Amniotic stem cell (primary cell): ENCODE data around the gene MTFMT.

ENCODE experiments used
- DNase-seq: peaks from one replicate; lab custom pipeline; 2025; lab: John Stamatoyannopoulos, UW

Gene MTFMT

GRCh38 chr15:64987136-64987535 lies 42.3 kb downstream of the MTFMT start:
- DNase-seq = no peak

- no peak for DNase-seq
Measured at GRCh38 chr15:64985366-64986033, 43.9 kb downstream of the MTFMT start.

GRCh38 chr15:64982472-64982871 lies 47.0 kb downstream of the MTFMT start:
- DNase-seq = no peak

GRCh38 chr15:64981812-64982431 lies 47.5 kb downstream of the MTFMT start:
- no peak for DNase-seq

GRCh38 chr15:64979252-64979710 lies 50.2 kb downstream of the MTFMT start:
- no peak for DNase-seq

DNA sequence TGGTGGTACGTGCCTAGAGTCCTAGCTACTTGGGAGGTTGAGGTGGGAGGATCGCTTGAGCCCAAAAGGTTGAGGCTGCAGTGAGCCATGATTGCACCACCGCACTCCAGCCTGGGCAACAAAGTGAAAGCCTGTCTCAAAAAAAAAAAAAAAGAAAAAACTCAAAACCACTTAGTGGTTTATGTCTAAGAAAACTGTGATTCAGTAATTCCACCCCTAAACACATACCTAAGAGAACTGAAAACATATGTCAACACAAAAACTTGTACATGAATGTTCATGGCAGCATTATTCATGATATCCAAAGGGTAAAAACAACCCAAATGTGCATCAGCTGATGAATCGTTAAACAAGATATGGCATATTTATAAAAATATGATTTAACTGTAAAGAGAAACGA lies 54.0 kb downstream of the MTFMT start:
- DNase-seq = no peak

- DNase-seq = no peak
Measured at GRCh38 chr15:64970698-64971097, 58.7 kb downstream of the MTFMT start.

DNA sequence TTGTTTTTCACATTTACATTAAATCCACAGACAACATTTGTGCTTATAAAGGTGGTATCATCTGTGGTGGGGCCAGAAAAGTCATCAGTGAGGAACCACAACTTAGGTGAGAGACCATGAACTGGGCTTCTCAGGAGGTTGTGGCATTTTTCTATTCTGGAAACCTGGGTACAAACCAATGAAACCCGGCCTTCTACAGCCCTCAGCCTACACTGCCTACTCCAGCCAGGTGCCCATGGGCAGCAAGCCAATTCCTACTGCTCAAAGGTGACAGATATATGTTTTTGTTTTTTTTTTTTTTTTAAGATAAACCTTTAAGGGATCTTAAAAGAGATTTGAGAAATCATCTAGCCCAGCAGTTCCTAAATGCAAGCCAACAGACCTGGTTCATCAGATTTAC lies 60.0 kb downstream of the MTFMT start:
- no peak for DNase-seq

- no peak for DNase-seq
Measured at GRCh38 chr15:64961013-64961412, 68.4 kb downstream of the MTFMT start.

GRCh38 chr15:64960153-64960552 lies 69.3 kb downstream of the MTFMT start:
- DNase-seq = no peak

- no peak for DNase-seq
Measured at GRCh38 chr15:64959128-64959527, 70.3 kb downstream of the MTFMT start.

GRCh38 chr15:64954395-64954794 lies 75.0 kb downstream of the MTFMT start:
- DNase-seq = no peak

DNA sequence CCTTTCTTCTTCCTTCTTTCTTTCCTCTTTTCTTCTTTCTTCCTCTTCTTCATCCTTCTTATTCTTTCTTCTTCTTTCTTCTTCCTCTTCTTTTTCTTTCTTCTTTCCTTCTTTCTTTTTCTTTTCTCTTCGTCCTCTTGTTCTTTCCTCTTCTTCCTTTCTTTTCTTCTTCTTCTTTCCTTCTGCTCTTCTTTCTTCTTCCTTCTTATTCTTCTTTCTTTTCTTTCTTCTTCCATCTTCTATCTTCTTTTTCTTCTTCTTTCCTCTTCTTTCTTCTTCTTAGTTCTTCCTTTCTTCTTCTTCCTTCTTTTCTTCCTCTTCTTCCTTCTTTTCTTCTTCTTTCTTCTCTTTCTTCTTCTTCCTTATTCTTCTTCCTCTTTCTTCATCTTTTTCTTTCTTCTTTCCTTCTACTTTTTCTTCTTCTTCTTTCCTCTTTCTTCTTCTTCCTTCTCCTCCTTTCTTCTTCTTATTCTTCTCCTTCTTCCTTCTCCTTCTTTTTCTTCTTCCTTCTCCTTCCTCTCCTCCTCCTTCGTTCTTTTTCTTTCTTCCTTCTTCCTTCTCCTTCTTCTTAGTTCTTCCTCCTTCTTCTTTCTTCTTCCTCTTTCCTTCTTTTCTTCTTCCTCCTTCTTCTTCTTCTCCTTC lies 77.5 kb downstream of the MTFMT start:
- DNase-seq = no peak
